ENCODE data around the gene MTF1.
"Not testable (repeated sequence)": the region's sequence is repeated elsewhere in the genome, so short reads cannot be mapped to it uniquely, and the experiment has no call there.

Gene MTF1

GRCh38 chr1:37782491-37782890 lies 76.9 kb downstream of the MTF1 start:
- FAIRE-seq, result no peak

- no peak for FAIRE-seq
These were observed 80.7 kb downstream of the MTF1 start for GRCh38 chr1:37778654-37779053.

- FAIRE-seq, result no peak
These were observed 82.4 kb downstream of the MTF1 start for GRCh38 chr1:37776946-37777516.

- not testable (repeated sequence) for FAIRE-seq
These were observed 88.0 kb downstream of the MTF1 start for GRCh38 chr1:37771440-37771839.

- no peak for FAIRE-seq
These were observed 91.9 kb downstream of the MTF1 start for GRCh38 chr1:37767488-37767887.

GRCh38 chr1:37765916-37766664 lies 93.3 kb downstream of the MTF1 start:
- FAIRE-seq, result no peak

- no peak for FAIRE-seq
These were observed 94.4 kb downstream of the MTF1 start, which contains the start of gene EPHA10 for GRCh38 chr1:37764888-37765441. TSS of gene EPHA10 (minus strand) at chr1:37765120. CDS start at chr1:37765066, 54 bp downstream.

- no peak for FAIRE-seq
These were observed 95.0 kb downstream of the MTF1 start for GRCh38 chr1:37764414-37764825.

- no peak for FAIRE-seq
These were observed 95.5 kb downstream of the MTF1 start for GRCh38 chr1:37763791-37764413.

GRCh38 chr1:37762516-37762915 lies 96.9 kb downstream of the MTF1 start:
- no peak for FAIRE-seq

GRCh38 chr1:37761416-37762095 lies 97.8 kb downstream of the MTF1 start:
- FAIRE-seq, result no peak
